Upper lobe of left lung (tissue), 4 donors: ENCODE measurements around the gene RNF227.
A peak's percentile ranks its signal among the peaks of the same experiment; 100 is the strongest.

Experiments used
- POLR2A ChIP-seq, 4 donors: fragments of 450-650 bp; IDR thresholded peaks; one replicate each; pipeline ENCODE4 v1.5.1; 2016 to 2017; ENCODE audit warnings: antibody characterized with exemption in 4 of 4, mild to moderate bottlenecking in 2 of 4
- POLR2AphosphoS5 ChIP-seq, 2 donors: sonication (generic); formaldehyde crosslinking; IDR thresholded peaks; one replicate each; pipeline ENCODE4 v1.5.1; 2017; ENCODE audit warnings: antibody characterized with exemption in 2 of 2
- TF ChIP-seq, protein P1 (sequence below), 6 experiments: fragments of 450-650 bp in 4 of 6; fragments of 200-600 bp in 2 of 6; sonication (generic) in 2 of 6; IDR thresholded peaks; one replicate each; pipeline ENCODE4 v1.5.1; 2016 to 2019; ENCODE audit warnings: antibody characterized with exemption in 6 of 6

GRCh38 chr17:7915611-7916384 lies at the start of gene RNF227:
- TF ChIP-seq, protein P1, sequence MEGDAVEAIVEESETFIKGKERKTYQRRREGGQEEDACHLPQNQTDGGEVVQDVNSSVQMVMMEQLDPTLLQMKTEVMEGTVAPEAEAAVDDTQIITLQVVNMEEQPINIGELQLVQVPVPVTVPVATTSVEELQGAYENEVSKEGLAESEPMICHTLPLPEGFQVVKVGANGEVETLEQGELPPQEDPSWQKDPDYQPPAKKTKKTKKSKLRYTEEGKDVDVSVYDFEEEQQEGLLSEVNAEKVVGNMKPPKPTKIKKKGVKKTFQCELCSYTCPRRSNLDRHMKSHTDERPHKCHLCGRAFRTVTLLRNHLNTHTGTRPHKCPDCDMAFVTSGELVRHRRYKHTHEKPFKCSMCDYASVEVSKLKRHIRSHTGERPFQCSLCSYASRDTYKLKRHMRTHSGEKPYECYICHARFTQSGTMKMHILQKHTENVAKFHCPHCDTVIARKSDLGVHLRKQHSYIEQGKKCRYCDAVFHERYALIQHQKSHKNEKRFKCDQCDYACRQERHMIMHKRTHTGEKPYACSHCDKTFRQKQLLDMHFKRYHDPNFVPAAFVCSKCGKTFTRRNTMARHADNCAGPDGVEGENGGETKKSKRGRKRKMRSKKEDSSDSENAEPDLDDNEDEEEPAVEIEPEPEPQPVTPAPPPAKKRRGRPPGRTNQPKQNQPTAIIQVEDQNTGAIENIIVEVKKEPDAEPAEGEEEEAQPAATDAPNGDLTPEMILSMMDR (IDR thresholded peaks at IDR 0.05) = peak in 4 of 6 experiments; percentile 39 to 54 (median 40)
- TF ChIP-seq POLR2A (IDR thresholded peaks at IDR 0.05) = peak in 3 of 4 donors; percentile 38 to 74 (median 55)
- peak; percentile 61 to 74 for TF ChIP-seq POLR2AphosphoS5 (IDR thresholded peaks at IDR 0.05)
